ENCODE results near the gene PRR23A.

DNA sequence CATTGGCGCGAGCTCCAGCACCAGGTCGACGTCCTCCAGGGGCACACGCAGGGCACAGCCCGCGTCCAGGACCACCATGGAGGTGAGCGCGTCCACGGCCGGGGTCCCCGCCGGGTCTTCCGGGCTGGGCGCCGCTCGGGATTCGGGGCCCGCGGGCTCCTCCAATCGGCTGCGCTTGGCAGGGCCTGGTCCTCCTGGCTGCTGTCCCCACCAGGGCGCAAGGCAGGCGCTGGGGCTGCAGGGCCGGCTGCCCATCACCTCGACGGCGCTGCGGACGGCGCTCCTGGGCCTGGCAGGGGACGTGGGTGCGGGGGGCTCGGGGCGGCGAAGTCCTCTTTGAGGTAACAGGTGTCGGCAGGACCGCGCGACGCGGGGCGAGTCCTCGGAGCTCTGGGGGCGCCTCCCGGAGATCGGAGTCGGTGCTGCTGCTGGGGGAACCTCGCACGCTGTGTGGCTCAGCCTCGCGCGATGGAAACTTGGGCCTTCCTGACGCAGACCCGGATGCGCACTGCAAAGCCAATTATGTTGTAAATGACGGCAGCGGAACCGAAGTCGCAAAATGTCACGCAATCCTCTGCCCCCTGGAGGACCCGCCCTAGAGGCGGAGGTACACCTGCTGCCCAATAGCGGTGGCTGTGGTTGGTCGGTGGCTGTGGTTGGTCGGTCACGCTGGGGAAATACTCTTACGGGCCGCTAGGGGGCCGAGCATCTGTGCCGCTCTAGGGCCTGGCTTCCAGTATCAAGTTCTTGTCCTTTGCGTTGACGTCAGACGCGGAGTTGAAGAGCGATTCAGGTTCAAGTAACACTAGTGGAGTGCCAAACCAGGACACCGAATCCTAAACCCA, 38.5 kb upstream of the PRR23A start, which contains the start of gene PRR23C:
- TF ChIP-seq, protein P1, sequence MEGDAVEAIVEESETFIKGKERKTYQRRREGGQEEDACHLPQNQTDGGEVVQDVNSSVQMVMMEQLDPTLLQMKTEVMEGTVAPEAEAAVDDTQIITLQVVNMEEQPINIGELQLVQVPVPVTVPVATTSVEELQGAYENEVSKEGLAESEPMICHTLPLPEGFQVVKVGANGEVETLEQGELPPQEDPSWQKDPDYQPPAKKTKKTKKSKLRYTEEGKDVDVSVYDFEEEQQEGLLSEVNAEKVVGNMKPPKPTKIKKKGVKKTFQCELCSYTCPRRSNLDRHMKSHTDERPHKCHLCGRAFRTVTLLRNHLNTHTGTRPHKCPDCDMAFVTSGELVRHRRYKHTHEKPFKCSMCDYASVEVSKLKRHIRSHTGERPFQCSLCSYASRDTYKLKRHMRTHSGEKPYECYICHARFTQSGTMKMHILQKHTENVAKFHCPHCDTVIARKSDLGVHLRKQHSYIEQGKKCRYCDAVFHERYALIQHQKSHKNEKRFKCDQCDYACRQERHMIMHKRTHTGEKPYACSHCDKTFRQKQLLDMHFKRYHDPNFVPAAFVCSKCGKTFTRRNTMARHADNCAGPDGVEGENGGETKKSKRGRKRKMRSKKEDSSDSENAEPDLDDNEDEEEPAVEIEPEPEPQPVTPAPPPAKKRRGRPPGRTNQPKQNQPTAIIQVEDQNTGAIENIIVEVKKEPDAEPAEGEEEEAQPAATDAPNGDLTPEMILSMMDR (IDR thresholded peaks at IDR 0.05) = peak; percentile 47
- TF ChIP-seq ZFX (IDR thresholded peaks at IDR 0.05; ENCODE audit: borderline replicate concordance) = no peak
